GOT3 (cell line): Measurements from ENCODE around the gene EGFL7.

ENCODE experiments used
- DNase-seq: peaks from one replicate; lab custom pipeline; 2025; ENCODE audit warnings: mixed read lengths; lab: John Stamatoyannopoulos, UW

The EGFL7 gene

DNA sequence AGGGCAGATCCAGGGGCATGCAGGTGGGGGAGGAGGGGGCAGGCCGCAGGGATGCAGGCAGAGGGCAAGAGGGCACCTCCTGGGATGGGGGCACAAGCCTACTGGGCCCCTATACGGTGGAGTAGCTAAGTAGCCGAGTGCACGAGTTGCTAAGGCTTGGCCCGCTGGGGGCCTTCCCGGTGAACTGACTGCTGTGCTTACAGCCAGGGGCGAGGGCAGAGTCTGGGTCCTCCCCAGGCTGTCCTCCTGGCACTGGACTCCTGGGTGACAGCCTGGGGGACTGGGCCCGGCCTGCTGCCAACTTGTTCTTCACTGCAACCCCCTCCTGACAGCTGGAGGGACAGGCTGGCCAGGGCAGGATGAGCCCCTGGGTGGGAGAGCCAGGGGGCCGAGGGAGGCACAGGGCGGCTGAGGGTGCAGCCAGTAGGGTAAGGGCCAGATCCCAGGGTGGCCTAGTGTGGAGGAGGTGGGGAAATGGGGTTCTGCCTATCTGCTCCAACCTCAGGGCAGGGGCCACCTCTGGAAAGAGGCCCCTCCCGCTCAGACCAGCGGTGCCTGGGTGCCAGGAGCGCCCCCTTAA, 1.7 kb upstream of the EGFL7 start:
- DNase-seq = no peak

GRCh38 chr9:136661641-136662325, 933 bp upstream of the EGFL7 start:
- DNase-seq = no peak

- DNase-seq = no peak
Observed at GRCh38 chr9:136662326-136662655, 425 bp upstream of the EGFL7 start.

GRCh38 chr9:136664000-136664915, 1.5 kb downstream of the EGFL7 start:
- DNase-seq = no peak

DNA sequence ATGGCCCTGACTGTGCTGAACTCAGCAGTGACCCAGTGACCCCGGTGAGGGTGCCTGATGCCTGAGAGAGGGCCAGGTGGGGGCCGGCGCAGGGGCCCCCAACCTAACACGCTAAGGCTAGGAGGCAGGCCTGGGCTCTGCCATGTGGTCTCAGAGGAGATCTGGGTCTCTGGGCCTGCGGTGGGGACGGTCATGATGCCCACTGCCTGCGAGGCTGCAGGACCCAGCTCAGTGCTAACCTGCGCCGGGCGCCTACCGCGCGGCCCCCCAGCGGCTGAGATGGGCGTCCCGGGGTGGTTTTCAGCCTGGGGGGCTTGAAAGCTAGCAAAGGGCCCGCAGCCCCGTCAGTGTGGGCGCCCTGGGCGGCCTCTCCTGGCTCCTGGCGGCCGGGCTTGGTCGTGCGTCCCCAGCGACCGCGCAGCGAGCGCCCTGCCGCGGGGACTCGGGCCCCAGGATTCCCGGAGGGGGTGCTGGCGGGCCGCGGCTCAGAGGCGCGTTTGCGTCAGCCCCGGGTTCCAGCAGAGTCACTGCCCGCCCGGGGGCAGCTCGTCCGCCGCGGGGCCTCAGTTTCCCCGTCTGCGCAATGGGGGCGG, 2.5 kb downstream of the EGFL7 start:
- no peak for DNase-seq

DNA sequence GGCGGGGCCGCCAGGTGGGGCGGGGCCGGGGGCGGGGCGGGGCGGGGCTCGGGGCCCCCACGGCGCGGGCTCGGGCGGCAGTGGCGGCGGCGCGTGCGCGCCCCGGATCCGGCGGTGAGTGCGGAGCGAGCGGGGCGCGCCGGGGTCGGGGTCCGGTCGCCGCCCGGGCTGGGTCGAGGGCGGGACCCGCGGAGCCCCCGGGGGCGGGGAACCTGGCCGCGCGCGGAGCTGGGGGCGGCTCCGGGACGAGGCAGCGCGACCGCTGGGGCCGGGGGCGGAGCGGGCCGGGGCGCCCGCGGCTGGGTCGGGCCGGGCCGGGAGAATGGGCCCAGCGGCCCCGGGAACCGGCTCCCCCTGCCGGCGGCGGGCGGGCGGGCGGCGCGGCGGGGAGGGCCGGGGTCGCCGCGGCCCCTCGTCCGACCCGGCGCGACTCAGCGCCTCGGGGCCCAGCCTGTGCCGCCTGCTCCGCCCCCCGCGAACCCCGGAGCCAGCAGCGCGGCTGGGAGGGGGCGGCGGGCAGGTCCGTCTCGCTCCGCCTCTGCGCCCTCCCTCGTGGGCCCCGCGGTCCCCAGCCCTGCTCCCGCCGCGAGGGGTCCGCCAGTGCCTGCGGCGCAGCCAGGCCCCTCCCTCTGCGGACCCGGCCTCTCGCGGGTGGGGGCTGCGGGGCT, 3.1 kb downstream of the EGFL7 start:
- DNase-seq = no peak

DNA sequence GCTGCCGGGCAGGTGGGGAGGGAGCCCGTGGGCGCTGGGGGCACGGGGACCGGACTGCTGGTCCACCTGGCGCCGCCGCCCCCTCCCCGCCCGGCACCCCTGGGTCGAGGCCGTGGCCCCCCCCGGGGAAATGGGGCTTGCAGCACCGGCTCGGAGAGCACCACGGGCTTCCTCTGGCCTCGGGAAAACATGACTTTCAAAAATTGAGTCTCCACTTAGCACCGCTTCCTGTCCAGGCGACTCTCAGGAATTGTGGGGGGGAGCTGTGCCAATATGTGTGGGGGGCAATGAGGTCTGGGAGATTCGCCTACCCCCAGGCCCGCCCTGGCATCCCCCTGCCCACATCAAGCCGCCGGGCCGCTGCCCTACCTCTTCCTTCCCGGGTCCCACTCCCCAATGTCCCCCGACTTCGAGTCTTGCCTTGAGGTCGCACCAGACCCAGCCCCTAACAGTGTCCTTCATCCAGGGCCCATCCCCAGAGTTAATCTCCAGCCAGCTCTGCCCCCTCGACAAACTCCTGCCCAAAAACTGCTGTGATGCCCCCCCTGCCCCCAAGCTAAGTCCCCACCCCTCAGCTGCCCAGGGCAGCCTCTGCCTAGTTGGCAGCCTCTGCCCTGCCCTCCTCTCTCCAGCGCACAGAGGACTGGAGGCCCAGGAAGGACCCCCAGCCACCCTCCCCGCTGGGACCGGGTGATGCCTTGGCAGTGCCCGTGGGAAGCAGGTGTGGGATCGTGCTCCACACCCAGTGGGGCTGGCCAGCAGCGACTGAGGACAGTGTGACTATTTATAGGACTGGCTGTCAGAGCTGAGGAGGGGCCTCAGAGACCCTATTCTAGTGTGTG, 3.9 kb downstream of the EGFL7 start:
- no peak for DNase-seq

- no peak for DNase-seq
Observed at GRCh38 chr9:136667214-136667939, 4.7 kb downstream of the EGFL7 start.

DNA sequence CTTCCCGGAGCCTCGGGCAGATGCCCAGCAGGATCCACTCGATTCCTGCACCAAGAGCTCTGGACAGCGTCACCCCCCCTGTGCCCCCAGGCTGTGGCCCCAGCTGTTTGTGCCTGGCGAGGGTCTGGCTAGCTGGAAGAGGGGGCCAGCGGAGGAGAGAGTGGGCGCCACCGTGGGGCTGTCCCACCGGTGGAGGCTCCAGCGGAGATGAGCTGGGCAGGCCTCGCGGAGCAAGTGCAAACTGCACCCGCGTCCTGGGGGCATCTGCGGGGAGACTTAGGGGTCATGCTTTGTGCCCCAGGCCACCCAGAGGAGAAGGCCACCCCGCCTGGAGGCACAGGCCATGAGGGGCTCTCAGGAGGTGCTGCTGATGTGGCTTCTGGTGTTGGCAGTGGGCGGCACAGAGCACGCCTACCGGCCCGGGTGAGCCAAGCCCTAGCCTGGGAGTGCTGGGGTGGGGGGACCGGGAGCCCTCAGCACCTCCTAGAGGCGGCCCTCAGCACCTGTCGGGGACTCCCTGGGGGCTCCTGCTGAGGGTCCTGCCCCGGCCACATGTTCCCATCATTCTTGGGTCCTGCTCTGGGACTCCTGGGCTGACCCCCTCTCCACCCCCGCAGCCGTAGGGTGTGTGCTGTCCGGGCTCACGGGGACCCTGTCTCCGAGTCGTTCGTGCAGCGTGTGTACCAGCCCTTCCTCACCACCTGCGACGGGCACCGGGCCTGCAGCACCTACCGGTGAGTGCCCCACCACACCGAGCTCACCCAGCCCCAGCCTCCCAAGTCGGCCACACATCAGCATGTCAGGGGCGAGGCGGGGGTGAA, 5.4 kb downstream of the EGFL7 start:
- DNase-seq = no peak

DNA sequence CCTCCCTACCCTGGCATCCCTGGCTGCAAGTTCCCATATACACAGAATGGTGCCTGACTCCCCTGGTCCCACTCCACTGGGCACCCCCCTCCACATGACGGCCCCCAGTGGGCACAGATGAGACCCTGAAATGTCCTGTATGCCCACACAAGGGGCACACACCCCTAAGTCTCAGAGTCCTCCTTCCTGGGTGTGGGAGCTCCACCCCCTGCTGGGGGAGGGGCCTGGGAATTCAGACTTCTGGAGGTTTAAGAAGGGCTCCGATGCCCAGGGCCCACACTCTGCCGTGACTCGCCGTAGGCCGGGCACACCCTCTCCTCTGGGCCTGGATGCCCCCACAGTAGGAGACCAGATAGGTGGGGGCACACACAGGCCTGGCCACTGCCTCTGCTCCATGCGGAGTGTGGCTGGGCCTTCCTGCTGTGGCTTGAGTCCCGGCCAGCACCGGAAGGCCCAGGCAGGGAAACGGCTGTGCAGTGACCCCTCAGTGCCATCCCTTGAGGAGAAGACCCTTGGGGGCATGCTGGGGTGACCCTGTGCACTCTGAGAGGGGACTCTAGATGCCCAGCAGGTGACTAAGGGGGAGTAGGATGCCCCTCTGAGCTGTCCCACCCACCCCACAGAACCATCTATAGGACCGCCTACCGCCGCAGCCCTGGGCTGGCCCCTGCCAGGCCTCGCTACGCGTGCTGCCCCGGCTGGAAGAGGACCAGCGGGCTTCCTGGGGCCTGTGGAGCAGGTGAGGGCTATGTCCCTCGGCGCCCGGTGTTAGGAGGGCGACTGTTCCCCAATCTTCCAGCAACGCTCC, 6.5 kb downstream of the EGFL7 start:
- DNase-seq = no peak

DNA sequence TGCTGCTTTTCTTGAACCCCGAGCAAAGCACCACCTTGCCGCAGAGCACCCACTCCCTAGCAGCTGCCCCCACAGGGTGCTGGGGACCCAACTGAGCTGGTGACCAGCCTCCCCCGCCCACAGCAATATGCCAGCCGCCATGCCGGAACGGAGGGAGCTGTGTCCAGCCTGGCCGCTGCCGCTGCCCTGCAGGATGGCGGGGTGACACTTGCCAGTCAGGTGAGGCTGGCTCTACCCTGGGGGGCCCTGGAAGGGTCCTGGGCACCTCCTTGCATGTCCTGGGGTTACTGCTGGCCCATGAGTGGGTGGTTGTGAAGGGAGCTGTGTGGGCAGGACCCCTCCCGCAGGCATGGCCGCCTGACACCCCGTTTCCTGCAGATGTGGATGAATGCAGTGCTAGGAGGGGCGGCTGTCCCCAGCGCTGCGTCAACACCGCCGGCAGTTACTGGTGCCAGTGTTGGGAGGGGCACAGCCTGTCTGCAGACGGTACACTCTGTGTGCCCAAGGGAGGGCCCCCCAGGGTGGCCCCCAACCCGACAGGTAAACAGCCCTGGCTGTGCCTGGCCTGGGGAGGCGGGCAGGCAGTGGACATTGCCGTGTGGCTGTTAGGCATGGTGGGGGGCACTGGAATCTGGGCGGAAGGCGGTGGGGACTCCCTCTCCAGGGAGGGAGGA, 7.2 kb downstream of the EGFL7 start:
- no peak for DNase-seq

GRCh38 chr9:136670576-136671253, 8.0 kb downstream of the EGFL7 start:
- no peak for DNase-seq

DNA sequence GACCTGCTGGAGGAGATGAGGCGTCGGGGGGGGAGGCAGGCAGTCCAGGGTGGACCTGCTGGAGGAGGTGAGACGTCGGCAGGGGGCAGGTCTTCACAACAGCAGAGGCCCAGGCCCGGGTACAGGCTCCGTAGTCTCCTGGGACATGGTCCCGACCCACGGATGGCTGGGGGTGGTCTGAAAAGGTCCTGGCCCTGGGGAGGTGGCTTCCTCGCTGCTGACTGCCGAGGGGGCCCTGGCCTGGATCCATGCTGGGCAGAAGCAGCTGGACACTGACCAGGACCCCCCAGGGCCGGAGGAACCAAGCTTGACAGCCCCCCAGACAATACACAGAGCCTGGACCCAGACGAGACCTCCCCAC, 8.5 kb downstream of the EGFL7 start:
- DNase-seq = no peak

GRCh38 chr9:136671646-136672430, 9.1 kb downstream of the EGFL7 start:
- DNase-seq = no peak

GRCh38 chr9:136672431-136673087, 9.8 kb downstream of the EGFL7 start:
- no peak for DNase-seq
